H54 (cell line): ENCODE results near the gene TFF3.

Experiments
- DNase-seq: peaks from one replicate; pipeline ENCODE4 v3.0.0; 2011; ENCODE audit warnings: low spot score, mixed read lengths; ENCODE audit not compliant: insufficient read length
- FAIRE-seq: peaks from 3 replicates; lab custom pipeline; 2011; peaks lifted over from hg19 to GRCh38; lab: Jason Lieb, UNC
- POLR2A ChIP-seq: IDR thresholded peaks from 2 replicates; pipeline ENCODE4 v1.6.1; 2011; ENCODE audit warnings: low read depth, mild to moderate bottlenecking, low read length

Gene TFF3

DNA sequence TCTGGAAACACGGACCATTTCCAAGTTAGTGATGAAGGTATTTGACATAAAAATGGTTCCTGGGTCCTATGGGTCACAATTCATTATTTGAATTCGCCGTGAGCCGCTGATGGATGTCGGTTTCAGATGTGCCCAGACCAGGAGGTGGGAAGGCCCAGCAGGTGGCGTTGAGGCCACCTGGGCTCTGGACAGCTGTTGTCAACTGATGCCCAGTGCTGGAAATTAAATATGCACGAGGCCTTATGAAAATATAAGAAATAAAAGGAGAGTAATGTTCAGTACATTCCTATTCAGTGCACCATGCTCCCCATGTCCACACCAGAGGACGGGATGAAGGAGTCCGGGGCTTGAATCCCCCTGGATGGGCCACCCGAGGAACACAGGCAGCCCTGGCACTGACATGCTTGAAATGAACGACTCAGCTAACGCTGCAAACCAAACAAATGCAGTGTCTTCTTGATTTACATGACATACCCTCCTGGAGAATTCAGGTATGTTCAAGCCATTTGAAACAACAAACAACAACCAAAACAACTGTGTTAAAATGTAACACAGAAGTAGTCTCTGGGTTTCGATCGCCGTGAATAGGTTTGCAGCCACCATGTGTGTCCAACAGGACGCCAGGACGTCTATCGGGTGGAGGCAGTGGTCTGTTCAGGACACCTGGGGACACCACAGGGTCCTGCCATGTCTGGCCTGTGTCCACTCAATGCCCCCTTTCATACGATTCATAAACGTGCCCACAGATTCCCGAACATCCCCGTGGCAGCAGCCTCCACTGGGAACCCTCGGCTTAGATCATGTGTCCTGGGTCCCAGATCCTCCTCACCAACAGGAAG, 6.1 kb downstream of the TFF3 start:
- TF ChIP-seq POLR2A = no peak
- DNase-seq (no peak), FAIRE-seq (no peak)

DNA sequence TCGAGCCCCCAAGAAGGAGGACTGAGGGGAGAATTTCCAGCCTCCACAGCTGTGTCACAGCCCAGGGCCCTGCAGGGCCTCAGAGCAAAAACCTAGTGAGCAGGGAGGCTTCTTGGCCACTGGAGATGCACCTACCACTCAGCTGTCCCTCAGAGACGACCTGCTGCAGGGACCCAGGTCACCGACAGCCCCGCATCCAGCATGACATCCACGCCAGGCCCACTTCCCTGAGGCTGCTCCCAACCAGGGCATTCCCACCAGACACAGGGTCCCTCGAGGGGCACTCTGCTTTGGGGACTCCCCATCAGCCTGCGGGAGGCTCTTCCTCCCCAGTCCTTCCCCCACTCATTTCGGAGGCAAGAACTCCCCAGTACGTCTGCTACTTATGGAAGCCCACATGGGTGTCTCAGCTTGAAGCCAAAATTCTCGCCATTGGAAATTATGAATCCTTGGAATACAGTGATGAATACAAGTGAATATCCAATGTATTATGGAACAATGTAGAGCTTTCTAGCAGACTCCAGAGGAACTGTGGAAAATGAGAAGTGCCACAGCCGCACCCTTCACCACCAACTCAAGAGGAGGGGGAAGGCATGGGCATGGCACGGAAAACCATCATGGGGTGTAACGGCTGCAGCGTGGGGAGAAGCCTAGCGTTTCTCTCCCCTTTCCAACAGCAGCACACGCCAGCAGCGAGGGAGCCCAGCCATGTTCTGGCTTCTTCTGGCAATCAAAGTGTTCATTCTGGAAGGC, 6.9 kb downstream of the TFF3 start:
- DNase-seq = no peak
- no peak for TF ChIP-seq POLR2A
- FAIRE-seq = no peak

DNA sequence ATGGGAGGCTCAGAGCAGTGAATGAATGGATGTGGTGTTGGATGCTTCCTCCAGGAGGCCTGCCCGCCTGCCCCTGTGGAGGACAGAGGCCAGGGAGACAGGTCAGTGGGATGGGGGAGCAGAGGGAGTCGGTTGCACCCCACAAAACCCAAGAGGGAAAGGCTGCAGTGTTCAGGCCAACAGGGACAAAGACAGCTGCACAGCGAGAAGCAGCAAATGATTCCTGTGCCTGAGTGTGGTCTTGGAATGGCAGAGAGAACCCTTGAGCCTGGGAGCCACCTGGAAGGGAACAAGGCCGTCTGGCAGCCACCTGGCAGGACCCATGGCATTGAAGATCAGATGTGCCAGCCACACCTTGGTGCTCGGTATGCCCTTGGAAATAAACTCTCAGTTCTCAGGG, 8.1 kb downstream of the TFF3 start:
- no peak for FAIRE-seq
- no peak for TF ChIP-seq POLR2A
- DNase-seq = no peak

DNA sequence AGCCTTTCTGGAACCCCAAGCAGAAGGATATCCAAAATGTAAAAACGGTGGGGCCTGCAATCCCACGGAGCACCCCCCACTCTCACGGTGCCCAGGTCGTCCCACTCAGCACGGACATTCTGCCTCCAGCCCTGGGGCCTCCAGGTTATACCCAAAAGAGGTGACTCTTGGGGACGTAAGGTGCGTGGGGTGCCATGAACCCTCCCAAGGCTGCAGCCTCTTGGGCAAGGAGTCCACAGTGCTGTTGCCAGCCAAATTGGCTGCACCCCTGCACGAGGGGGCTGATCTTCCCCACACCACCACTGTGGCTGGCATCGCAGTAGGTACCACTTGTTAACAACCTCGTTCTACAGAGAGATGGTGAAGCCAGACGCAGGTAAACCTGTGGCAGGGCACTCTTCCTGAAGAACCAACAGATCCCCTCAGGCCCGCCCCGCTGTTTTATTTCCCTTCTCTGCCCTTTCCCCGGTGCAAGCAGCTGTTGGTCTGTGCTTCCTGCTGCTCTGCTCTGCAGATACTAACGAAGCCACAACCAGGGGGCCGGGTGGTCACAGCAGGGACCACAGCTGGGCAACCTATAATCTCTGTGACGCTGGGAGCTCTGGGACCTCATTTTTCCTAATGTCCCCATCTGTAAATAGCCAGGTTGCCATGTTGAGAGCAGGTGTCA, 8.7 kb downstream of the TFF3 start:
- no peak for DNase-seq
- no peak for TF ChIP-seq POLR2A
- no peak for FAIRE-seq

DNA sequence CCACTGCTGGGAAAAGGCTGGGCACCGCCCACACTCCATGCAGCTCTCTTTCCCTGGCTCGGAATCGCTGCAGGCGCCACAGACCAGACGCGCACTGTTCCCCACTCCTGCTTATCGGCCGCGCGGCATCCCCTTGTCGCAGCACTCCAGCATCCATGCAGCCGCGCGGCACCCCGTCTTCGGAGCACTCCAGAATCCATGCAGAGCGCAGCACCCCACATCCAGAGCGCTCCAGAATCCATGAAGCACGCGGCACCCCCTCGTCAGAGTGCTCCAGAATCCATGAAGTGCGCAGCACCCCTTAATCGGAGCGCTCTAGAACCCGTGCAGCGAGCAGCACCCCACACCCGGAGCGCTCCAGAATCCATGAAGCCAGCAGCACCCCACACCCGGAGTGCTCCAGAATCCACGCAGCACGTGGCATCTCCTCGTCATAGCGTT, 9.5 kb downstream of the TFF3 start:
- DNase-seq (no peak), FAIRE-seq (no peak)
- no peak for TF ChIP-seq POLR2A

DNA sequence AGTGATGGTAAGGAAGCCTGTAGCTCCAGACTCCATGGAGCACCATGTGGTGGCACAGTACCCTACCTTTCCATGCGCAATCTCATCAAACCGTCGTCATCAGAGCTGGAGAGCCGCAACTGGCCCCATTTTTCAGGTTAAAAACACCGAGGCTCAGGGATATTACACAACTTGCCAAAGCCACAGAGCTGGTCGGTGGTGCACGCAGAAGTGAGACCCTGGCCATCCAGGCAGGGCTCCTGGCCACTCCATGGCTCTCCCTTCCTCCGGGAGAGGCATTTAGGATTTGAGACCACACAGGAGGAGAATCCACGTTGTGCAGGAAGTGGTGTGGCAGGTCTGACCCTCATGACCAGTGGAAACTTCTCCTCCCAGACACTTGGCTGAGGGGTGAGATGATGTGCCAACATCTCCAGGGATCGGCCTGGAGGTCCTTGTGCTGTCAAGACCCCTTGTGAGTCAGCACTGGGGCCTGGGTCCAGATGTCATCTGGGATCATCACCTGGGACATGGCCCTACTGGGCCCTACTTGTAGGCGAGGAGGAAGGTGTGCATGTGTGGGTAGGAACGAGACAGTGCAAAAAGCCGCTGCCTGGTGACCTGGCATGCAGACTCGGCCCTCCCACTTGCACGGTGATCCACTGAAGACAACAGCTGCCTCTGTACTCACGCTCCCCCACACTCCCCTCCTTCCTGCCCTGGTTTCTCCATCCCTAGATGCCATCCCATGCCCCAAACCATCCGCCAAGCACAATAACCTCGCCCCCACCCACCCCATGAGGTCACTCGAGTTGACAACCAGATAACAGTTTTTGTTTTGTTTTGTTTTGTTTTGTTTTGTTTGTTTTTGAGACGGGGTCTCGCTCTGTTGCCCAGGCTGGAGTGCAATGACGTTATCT, 10.4 kb downstream of the TFF3 start:
- DNase-seq (no peak), FAIRE-seq (no peak)

DNA sequence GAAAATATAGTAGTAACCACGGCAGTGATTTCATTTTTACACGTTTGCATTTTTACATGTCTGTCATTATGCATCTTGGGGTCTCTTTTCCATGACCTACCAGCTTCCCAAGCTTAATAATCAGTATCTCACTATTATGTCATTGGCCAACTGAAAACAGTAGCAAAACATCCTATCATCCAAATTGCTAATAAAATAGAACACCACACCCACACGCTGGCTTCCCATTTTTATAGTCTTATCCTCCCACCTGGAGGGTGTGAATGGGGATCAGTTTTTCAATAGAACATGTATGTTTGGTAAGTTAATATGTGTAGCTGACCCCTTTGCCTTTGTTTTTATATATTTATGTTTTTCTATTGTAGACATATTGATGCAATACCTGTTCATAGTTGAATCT, 11.8 kb downstream of the TFF3 start:
- no peak for TF ChIP-seq POLR2A
- DNase-seq (no peak), FAIRE-seq (no peak)

More for the DNA sequence above, 10.4 kb downstream of the TFF3 start:
- TF ChIP-seq POLR2A = no peak

DNA sequence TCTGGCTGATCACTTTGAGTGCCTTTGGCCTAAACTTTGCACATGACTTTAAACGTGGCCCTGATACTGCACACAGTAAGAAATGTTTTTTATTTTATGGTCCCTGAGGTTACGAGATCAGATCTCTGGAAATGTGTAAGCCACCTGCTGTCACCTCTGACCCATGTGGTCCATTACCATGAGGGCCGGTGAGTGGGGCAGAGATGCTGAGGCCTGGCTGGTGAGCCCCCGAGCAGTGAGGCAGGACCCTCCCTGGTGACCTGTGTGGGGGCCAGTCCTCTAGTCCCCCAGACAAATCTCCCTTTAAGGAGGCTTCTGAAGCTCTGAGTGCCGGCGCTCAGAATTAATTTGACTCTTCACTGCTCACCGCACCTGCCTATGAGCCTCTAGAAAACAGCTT, 12.4 kb downstream of the TFF3 start:
- no peak for DNase-seq
- TF ChIP-seq POLR2A = no peak
- no peak for FAIRE-seq

DNA sequence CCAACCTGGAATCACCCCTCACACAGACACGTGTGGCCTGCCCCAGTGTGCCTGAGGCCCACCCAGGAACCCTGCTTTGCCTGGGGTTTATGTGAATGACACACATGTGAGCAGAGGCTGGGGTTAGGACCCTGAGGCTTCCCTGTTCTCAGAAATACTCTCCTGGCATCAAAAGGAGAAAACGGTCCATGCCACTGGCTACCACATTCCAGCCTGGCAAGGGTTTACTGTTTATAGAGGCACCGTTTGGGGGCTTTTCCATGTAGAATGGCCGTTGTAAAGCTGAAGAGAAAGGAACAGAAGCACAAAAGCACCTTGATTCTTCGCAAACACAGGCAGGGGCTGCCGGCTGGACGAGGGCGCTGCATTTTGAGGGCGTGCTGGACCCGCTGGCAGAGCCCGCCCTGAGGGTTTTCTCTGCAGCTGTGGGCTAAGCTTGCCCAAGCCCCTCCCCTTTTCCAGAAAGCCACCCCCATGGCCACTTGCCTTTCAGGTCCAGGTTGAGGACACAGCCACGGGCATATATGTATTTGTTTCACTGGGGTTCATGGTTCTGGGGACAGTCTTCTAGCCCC, 13.0 kb downstream of the TFF3 start:
- FAIRE-seq (no peak), DNase-seq (no peak)
- no peak for TF ChIP-seq POLR2A

DNA sequence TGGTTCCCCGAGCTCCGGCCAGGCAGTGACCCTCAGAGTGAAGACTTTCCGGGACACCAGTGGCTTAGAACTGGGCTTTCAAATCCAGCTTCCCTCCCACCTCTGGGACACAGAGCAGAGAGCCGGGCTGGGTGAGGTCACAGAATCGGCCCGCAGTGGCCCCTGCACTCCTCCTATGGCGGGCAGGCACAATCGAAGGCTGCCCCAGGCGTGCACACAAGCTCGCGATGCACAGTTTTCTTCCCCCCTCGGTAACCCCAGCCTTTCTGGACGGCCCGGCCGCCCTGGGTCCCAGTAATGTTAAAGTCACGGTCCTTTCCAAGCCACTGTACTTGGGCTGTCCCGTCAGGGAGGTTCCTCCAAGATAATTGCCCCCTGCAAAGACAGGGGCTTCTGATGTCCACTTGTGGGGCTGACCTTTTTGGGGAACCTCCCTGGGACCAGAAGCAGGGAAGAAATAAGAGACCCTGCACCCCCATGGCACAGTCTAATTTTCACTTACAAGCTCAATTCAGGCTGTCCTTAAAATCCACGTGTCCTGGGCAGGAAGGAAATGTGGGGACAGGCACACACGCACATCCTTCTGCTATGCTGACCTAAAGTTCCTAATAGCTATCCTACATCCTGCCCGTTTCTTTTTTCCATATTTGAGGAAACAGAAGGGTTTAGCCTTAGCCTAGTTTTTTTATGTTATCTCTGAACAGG, 13.7 kb downstream of the TFF3 start:
- FAIRE-seq = no peak
- no peak for TF ChIP-seq POLR2A
- no peak for DNase-seq

DNA sequence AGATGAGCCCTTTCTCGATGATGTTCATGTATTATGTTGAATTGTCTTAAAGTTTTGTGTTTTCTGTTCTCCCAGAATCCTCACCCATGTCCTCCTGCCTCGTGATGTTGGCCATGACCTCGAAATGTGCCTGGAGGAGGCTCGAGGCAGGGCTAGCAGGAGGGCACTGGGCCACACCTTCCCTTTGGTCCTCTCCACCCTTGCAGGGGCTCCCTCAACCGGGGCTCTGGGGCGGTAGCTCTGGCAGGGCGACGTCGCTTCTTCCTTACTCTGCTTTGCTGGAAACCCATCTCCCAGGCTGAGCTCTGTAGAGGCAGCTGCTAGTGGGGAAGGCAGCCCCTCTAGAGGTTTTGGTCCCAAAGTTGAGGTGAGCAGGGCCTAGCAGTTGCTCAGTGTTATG, 14.3 kb downstream of the TFF3 start:
- TF ChIP-seq POLR2A = no peak
- no peak for DNase-seq
- FAIRE-seq = no peak

DNA sequence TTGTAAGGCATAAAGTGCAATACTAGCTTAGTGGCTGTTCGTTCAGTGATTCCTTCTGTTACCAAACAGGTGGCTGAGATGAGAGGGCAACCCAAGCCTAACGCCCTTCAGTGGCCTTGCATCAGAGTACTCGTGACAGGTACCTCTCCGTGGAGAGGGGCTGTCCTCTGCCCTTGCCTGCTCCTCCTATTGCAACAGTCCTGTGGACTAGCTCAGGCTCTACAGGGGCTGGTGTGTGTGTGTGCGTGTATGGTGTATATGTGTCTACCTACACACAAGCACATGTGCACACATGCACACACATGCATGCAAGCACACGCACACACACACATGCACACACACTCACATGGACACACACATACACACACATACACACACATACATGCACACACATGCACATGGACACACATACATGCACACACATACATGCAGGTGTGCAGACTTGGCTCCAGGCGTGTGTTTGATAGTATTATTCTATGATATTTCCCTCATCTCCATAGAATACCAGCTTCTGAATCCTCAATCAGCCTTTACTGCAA, 15.1 kb downstream of the TFF3 start:
- FAIRE-seq = no peak
- TF ChIP-seq POLR2A = no peak
- no peak for DNase-seq
